Adrenal gland (tissue), 5 donors: ENCODE data around the gene CD93.

Experiments
- POLR2A ChIP-seq, 2 donors: fragments of 450-650 bp; IDR thresholded peaks; one replicate each; pipeline ENCODE4 v1.6.1; 2017; ENCODE audit warnings: antibody characterized with exemption in 2 of 2, mild to moderate bottlenecking in 2 of 2, moderate library complexity in 1 of 2
- TF ChIP-seq, protein P1 (sequence below), 6 experiments: fragments of 450-650 bp in 4 of 6; fragments of 200-600 bp in 2 of 6; sonication (generic) in 1 of 6; IDR thresholded peaks; 1 replicate in 5 of 6; 2 replicates in 1 of 6; pipeline versions ENCODE4 v1.5.1 to v1.8.0; 2016 to 2021; ENCODE audit warnings: antibody characterized with exemption in 6 of 6, mild to moderate bottlenecking in 2 of 6, moderate library complexity in 1 of 6
- donor health status: DM: no; HTN: no; CAD: no.

DNA sequence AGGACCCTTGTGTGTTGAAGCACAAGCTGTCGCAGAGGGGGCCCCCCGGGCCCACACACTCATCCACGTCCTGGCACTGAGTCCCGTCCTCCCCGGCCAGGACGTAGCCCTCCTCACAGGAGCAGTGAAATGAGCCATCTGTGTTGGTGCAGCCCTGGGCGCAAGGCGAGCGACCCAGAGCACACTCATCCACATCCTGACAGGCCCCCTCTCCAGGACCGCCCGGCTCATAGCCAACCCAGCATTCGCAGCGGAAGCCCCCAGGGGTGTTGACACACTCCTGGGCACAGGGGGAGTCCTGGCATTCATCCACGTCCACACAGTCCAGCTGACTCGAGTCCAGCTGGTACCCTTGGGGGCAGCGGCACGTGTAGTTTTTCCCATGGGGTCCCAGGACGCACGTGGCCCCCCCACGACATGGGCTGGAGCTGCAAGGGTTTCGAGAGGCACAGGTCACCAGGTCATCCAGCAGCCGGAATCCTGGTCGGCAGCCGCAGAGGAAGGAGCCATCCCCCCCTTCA lies 1.2 kb downstream of the CD93 start:
- TF ChIP-seq, protein P1, sequence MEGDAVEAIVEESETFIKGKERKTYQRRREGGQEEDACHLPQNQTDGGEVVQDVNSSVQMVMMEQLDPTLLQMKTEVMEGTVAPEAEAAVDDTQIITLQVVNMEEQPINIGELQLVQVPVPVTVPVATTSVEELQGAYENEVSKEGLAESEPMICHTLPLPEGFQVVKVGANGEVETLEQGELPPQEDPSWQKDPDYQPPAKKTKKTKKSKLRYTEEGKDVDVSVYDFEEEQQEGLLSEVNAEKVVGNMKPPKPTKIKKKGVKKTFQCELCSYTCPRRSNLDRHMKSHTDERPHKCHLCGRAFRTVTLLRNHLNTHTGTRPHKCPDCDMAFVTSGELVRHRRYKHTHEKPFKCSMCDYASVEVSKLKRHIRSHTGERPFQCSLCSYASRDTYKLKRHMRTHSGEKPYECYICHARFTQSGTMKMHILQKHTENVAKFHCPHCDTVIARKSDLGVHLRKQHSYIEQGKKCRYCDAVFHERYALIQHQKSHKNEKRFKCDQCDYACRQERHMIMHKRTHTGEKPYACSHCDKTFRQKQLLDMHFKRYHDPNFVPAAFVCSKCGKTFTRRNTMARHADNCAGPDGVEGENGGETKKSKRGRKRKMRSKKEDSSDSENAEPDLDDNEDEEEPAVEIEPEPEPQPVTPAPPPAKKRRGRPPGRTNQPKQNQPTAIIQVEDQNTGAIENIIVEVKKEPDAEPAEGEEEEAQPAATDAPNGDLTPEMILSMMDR (IDR thresholded peaks at IDR 0.05): no peak
- TF ChIP-seq POLR2A (IDR thresholded peaks at IDR 0.05): no peak
